HepG2 (cell line): ENCODE measurements around the gene IGFALS. TPM values are rescaled to one million over a fixed set of nuclear protein-coding genes. Genes with fewer than 3 reads are reported as not detected.

ENCODE experiments used
- BHLHE40 ChIP-seq: IDR thresholded peaks from 2 replicates; pipeline ENCODE4 v1.6.1; 2011; ENCODE audit warnings: low read length, improper control_type of control experiment
- HHEX ChIP-seq: IDR thresholded peaks from 2 replicates; pipeline ENCODE4 v1.6.1; 2016; ENCODE audit warnings: control low read depth
- HINFP ChIP-seq: sonication (generic); formaldehyde crosslinking; IDR thresholded peaks from 2 replicates; pipeline ENCODE4 v1.4.0; 2020; ENCODE audit warnings: low read depth, mild to moderate bottlenecking, missing genetic modification reagents
- HOXD1 ChIP-seq: sonication (generic); formaldehyde crosslinking; IDR thresholded peaks from 2 replicates; pipeline ENCODE4 v1.5.0; 2020; ENCODE audit warnings: missing genetic modification reagents
- SCMH1 ChIP-seq: sonication (generic); formaldehyde crosslinking; IDR thresholded peaks from 2 replicates; pipeline ENCODE4 v1.9.0; 2021; ENCODE audit warnings: missing genetic modification reagents, mild to moderate bottlenecking, borderline replicate concordance
- SMARCC2 ChIP-seq: fragments of 450-650 bp; IDR thresholded peaks from 2 replicates; pipeline ENCODE4 v1.6.1; 2017; ENCODE audit warnings: antibody characterized with exemption, mild to moderate bottlenecking
- TEAD3 ChIP-seq: optimal IDR thresholded peaks from 2 replicates; pipeline ENCODE3; 2016; ENCODE audit warnings: borderline replicate concordance
- UBTF ChIP-seq: sonication (generic); formaldehyde crosslinking; IDR thresholded peaks from 2 replicates; pipeline ENCODE4 v1.4.0; 2020; ENCODE audit warnings: mild to moderate bottlenecking, missing genetic modification reagents
- ZBTB1 ChIP-seq: sonication (generic); formaldehyde crosslinking; IDR thresholded peaks from 2 replicates; pipeline ENCODE4 v1.4.0; 2020; ENCODE audit warnings: missing genetic modification reagents, borderline replicate concordance
- ZFP36 ChIP-seq: fragments of 150-350 bp; IDR thresholded peaks from 2 replicates; pipeline ENCODE4 v1.6.1; 2018; ENCODE audit warnings: borderline replicate concordance, low read length, low read depth; ENCODE audit not compliant: partially characterized antibody
- ZFP62 ChIP-seq: sonication (generic); formaldehyde crosslinking; IDR thresholded peaks from 2 replicates; pipeline ENCODE4 v1.4.0; 2020; ENCODE audit warnings: missing genetic modification reagents
- ZNF460 ChIP-seq: sonication (generic); formaldehyde crosslinking; IDR thresholded peaks from 2 replicates; pipeline ENCODE4 v1.5.1; 2020; ENCODE audit warnings: missing genetic modification reagents, mild to moderate bottlenecking, borderline replicate concordance
- ZNF468 ChIP-seq: sonication (generic); formaldehyde crosslinking; IDR thresholded peaks from 2 replicates; pipeline ENCODE4 v1.8.0; 2022; ENCODE audit warnings: mild to moderate bottlenecking, moderate library complexity, missing genetic modification reagents
- ZNF530 ChIP-seq: sonication (generic); formaldehyde crosslinking; IDR thresholded peaks from 2 replicates; pipeline ENCODE4 v1.5.0; 2020; ENCODE audit warnings: low read depth, mild to moderate bottlenecking, missing genetic modification reagents
- ZNF589 ChIP-seq: sonication (generic); formaldehyde crosslinking; conservative IDR thresholded peaks from 2 replicates; pipeline ENCODE4 v1.8.0; 2022; ENCODE audit warnings: mild to moderate bottlenecking, moderate library complexity, missing genetic modification reagents
- ZNF629 ChIP-seq: sonication (generic); formaldehyde crosslinking; conservative IDR thresholded peaks from 2 replicates; pipeline ENCODE4 v1.5.0; 2020; ENCODE audit warnings: missing genetic modification reagents
- ZNF746 ChIP-seq: sonication (generic); formaldehyde crosslinking; IDR thresholded peaks from 2 replicates; pipeline ENCODE4 v1.8.0; 2022; ENCODE audit warnings: mild to moderate bottlenecking, missing genetic modification reagents
- ZNF766 ChIP-seq: sonication (generic); formaldehyde crosslinking; IDR thresholded peaks from 2 replicates; pipeline ENCODE4 v1.5.0; 2020; ENCODE audit warnings: missing genetic modification reagents, borderline replicate concordance
- ZNF83 ChIP-seq: sonication (generic); formaldehyde crosslinking; IDR thresholded peaks from 2 replicates; pipeline ENCODE4 v1.4.0; 2020; ENCODE audit warnings: missing genetic modification reagents, mild to moderate bottlenecking, borderline replicate concordance
- polyA plus RNA-seq, 8 experiments: library from polyadenylated mRNA; depleted of rRNA in 3 of 8; stranded (reverse) in 7 of 8; unstranded in 1 of 8; fragments of >200 nt; fragmentation: Illumina TruSeq in 4 of 8; extraction: Trizol in 4 of 8; gene quantifications; 2 replicates each; pipeline versions ENCODE4 v1.2.1 to v1.2.3, GENCODE V29; 2011 to 2016; ENCODE audit warnings: low read depth in 4 of 8, missing spikeins in 1 of 8, mixed read lengths in 1 of 8; ENCODE audit not compliant: insufficient read depth in 1 of 8
- total RNA-seq, 5 experiments: library from RNA; depleted of rRNA; stranded (reverse); fragments of >200 nt; fragmentation: Illumina TruSeq; extraction: Trizol; gene quantifications; 2 replicates each; pipeline ENCODE4 v1.2.3, GENCODE V29; 2016; ENCODE audit warnings: low read depth in 1 of 5
- TF ChIP-seq, protein P1 (sequence below): IDR thresholded peaks from 2 replicates; pipeline ENCODE4 v1.6.1; 2018; ENCODE audit warnings: missing genetic modification reagents, mild to moderate bottlenecking, missing compliant biosample characterization
- TF ChIP-seq, protein P2 (sequence below): fragments of 450-650 bp; IDR thresholded peaks from 2 replicates; pipeline ENCODE4 v1.6.1; 2017
- TF ChIP-seq, protein P3 (sequence below): sonication (generic); formaldehyde crosslinking; conservative IDR thresholded peaks from 2 replicates; pipeline ENCODE4 v1.5.0; 2020; ENCODE audit warnings: missing genetic modification reagents

The IGFALS gene
- total and polyA plus RNA-seq, 2 of the 13 experiments (the other 11 are each of a cell fraction or from before 2014, with no cell fraction given), result 0.34 to 2.4 TPM

- TF ChIP-seq UBTF (CRISPR knock-in tag) (peak; percentile 90), ZNF589 (CRISPR knock-in tag) (peak; percentile 76; the same call in 1 of the 2 replicates), HOXD1 (CRISPR knock-in tag) (peak; percentile 86), HINFP (CRISPR knock-in tag) (peak; percentile 82; the same call in 1 of the 2 replicates), HHEX (no peak), ZNF468 (CRISPR knock-in tag) (peak; percentile 77; the same call in 1 of the 2 replicates), SMARCC2 (no peak), ZNF629 (no peak; the same call in 1 of the 2 replicates), ZFP36 (no peak), ZNF83 (no peak), ZNF530 (CRISPR knock-in tag) (no peak), ZNF460 (CRISPR knock-in tag) (no peak), BHLHE40 (peak; percentile 78), ZNF766 (peak; percentile 90; the same call in 1 of the 2 replicates), TEAD3 (CRISPR knock-in tag) (peak; percentile 80), SCMH1 (CRISPR knock-in tag) (no peak), ZBTB1 (CRISPR knock-in tag) (no peak), ZFP62 (no peak), ZNF746 (CRISPR knock-in tag) (peak; percentile 46; the same call in 1 of the 2 replicates)
- TF ChIP-seq, protein P1, sequence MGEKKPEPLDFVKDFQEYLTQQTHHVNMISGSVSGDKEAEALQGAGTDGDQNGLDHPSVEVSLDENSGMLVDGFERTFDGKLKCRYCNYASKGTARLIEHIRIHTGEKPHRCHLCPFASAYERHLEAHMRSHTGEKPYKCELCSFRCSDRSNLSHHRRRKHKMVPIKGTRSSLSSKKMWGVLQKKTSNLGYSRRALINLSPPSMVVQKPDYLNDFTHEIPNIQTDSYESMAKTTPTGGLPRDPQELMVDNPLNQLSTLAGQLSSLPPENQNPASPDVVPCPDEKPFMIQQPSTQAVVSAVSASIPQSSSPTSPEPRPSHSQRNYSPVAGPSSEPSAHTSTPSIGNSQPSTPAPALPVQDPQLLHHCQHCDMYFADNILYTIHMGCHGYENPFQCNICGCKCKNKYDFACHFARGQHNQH, result peak; percentile 86
- TF ChIP-seq, protein P2, sequence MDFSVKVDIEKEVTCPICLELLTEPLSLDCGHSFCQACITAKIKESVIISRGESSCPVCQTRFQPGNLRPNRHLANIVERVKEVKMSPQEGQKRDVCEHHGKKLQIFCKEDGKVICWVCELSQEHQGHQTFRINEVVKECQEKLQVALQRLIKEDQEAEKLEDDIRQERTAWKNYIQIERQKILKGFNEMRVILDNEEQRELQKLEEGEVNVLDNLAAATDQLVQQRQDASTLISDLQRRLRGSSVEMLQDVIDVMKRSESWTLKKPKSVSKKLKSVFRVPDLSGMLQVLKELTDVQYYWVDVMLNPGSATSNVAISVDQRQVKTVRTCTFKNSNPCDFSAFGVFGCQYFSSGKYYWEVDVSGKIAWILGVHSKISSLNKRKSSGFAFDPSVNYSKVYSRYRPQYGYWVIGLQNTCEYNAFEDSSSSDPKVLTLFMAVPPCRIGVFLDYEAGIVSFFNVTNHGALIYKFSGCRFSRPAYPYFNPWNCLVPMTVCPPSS, result no peak
- TF ChIP-seq, protein P3, sequence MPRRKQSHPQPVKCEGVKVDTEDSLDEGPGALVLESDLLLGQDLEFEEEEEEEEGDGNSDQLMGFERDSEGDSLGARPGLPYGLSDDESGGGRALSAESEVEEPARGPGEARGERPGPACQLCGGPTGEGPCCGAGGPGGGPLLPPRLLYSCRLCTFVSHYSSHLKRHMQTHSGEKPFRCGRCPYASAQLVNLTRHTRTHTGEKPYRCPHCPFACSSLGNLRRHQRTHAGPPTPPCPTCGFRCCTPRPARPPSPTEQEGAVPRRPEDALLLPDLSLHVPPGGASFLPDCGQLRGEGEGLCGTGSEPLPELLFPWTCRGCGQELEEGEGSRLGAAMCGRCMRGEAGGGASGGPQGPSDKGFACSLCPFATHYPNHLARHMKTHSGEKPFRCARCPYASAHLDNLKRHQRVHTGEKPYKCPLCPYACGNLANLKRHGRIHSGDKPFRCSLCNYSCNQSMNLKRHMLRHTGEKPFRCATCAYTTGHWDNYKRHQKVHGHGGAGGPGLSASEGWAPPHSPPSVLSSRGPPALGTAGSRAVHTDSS (CRISPR knock-in tag), result no peak; the same call in 1 of the 2 replicates
Measured at GRCh38 chr16:1826691-1827573, 33.4 kb upstream of the IGFALS start, which contains the start of the genes FAHD1 and HAGH (continued).
